OCI-LY3 (cell line): ENCODE measurements around the gene TSPAN14.

Source experiments
- H2AFZ ChIP-seq: fragments of 200-600, 300-600 bp; shearing (Covaris generic); 2 replicates; pipeline ENCODE4 v1.6.0; 2014; ENCODE audit warnings: antibody characterized with exemption, low read depth, low read length
- H3K27ac ChIP-seq: fragments of 200-600, 300-600 bp; sonication (generic); 2 replicates; pipeline ENCODE4 v1.5.1; 2014; ENCODE audit warnings: mild to moderate bottlenecking, low read length, moderate library complexity, mixed read lengths
- H3K27me3 ChIP-seq: fragments of 200-600, 300-600 bp; sonication (generic); 2 replicates; pipeline ENCODE4 v1.6.1; 2014; ENCODE audit warnings: low read depth, low read length, mixed read lengths
- H3K36me3 ChIP-seq: fragments of 200-600, 300-600 bp; sonication (generic); replicated peaks from 2 replicates; pipeline ENCODE3; 2014; ENCODE audit warnings: low read depth, low read length, mixed read lengths
- H3K4me1 ChIP-seq: fragments of 300-600, 200-600 bp; sonication (generic); 2 replicates; pipeline ENCODE4 v1.6.1; 2014; ENCODE audit warnings: low read length, mixed read lengths
- H3K4me2 ChIP-seq: fragments of 200-600, 300-600 bp; sonication (generic); 2 replicates; pipeline ENCODE4 v1.6.1; 2014; ENCODE audit warnings: low read length, mixed read lengths
- H3K4me3 ChIP-seq: fragments of 300-600, 200-600 bp; sonication (generic); 2 replicates; pipeline ENCODE4 v1.5.1; 2014; ENCODE audit warnings: antibody characterized with exemption, mild to moderate bottlenecking, low read length, moderate library complexity
- H3K79me2 ChIP-seq: fragments of 300-600, 200-600 bp; shearing (Covaris generic); 2 replicates; pipeline ENCODE4 v1.6.1; 2014; ENCODE audit warnings: mild to moderate bottlenecking, low read length, mixed read lengths
- H3K9ac ChIP-seq: fragments of 300-600, 200-600 bp; shearing (Covaris generic); 2 replicates; pipeline ENCODE4 v1.6.0; 2014; ENCODE audit warnings: mild to moderate bottlenecking, low read length, moderate library complexity
- H3K9me3 ChIP-seq: fragments of 200-600, 300-600 bp; shearing (Covaris generic); 2 replicates; pipeline ENCODE4 v1.6.1; 2014; ENCODE audit warnings: low read length, mixed read lengths; ENCODE audit not compliant: insufficient read depth
- H4K20me1 ChIP-seq: fragments of 200-600, 300-600 bp; sonication (generic); 2 replicates; pipeline ENCODE4 v1.6.1; 2016; ENCODE audit warnings: low read length, mixed read lengths; ENCODE audit not compliant: insufficient read depth
- CTCF ChIP-seq: fragments of 200-600, 300-600 bp; sonication (generic); IDR thresholded peaks from 2 replicates; pipeline ENCODE4 v1.5.1; 2014; ENCODE audit warnings: antibody characterized with exemption, low read length, low read depth
- EZH2phosphoT487 ChIP-seq: fragments of 200-600 bp; shearing (Covaris generic); IDR thresholded peaks from 2 replicates; pipeline ENCODE4 v1.6.1; 2018; ENCODE audit warnings: antibody characterized with exemption, mixed run types, low read depth

TSPAN14 gene

GRCh38 chr10:80410578-80411145 lies 43.4 kb upstream of the TSPAN14 start:
- Histone ChIP-seq H2AFZ (no peak overlapping the region), H3K4me1 (no peaks in the 10 kb centered on the region), H4K20me1 (no peaks in the 10 kb centered on the region), H3K27ac (no peak overlapping the region), H3K4me3 (no peak overlapping the region), H3K79me2 (no peaks in the 10 kb centered on the region), H3K9ac (no peak overlapping the region), H3K27me3 (no peaks in the 10 kb centered on the region), H3K36me3 (no peaks in the 10 kb centered on the region), H3K4me2 (no peak overlapping the region), H3K9me3 (no peaks in the 10 kb centered on the region)
- TF ChIP-seq CTCF (no peak), EZH2phosphoT487 (no peak)

- Histone ChIP-seq H3K79me2 (no peaks in the 10 kb centered on the region), H3K9ac (no peak overlapping the region), H3K27ac (no peak overlapping the region), H2AFZ (no peak overlapping the region), H3K36me3 (no peaks in the 10 kb centered on the region), H3K4me1 (no peaks in the 10 kb centered on the region), H3K4me3 (no peak overlapping the region), H3K27me3 (no peaks in the 10 kb centered on the region), H3K4me2 (no peak overlapping the region), H3K9me3 (no peaks in the 10 kb centered on the region), H4K20me1 (no peaks in the 10 kb centered on the region)
- TF ChIP-seq EZH2phosphoT487 (no peak), CTCF (no peak)
These were observed 42.8 kb upstream of the TSPAN14 start for GRCh38 chr10:80411267-80411668.

GRCh38 chr10:80411681-80412220 lies 42.4 kb upstream of the TSPAN14 start:
- TF ChIP-seq CTCF, result no peak
- no peak for TF ChIP-seq EZH2phosphoT487
- H3K4me3 ChIP-seq, result no peak overlapping the region
- H3K4me1 ChIP-seq, result no peaks in the 10 kb centered on the region
- H3K4me2 ChIP-seq, result no peak overlapping the region
- H3K9ac ChIP-seq, result no peak overlapping the region
- H4K20me1 ChIP-seq, result no peaks in the 10 kb centered on the region
- no peaks in the 10 kb centered on the region for H3K79me2 ChIP-seq
- no peaks in the 10 kb centered on the region for H3K36me3 ChIP-seq
- no peaks in the 10 kb centered on the region for H3K9me3 ChIP-seq
- no peak overlapping the region for H2AFZ ChIP-seq
- H3K27ac ChIP-seq, result no peak overlapping the region
- no peaks in the 10 kb centered on the region for H3K27me3 ChIP-seq

- no peak overlapping the region for H3K4me3 ChIP-seq
- no peaks in the 10 kb centered on the region for H3K9me3 ChIP-seq
- TF ChIP-seq EZH2phosphoT487 (no peak), CTCF (no peak)
- no peaks in the 10 kb centered on the region for H3K27me3 ChIP-seq
- no peak overlapping the region for H2AFZ ChIP-seq
- no peak overlapping the region for H3K9ac ChIP-seq
- no peak overlapping the region for H3K27ac ChIP-seq
- H4K20me1 ChIP-seq, result no peaks in the 10 kb centered on the region
- H3K36me3 ChIP-seq, result no peaks in the 10 kb centered on the region
- no peak overlapping the region for H3K4me2 ChIP-seq
- H3K4me1 ChIP-seq, result no peaks in the 10 kb centered on the region
- no peaks in the 10 kb centered on the region for H3K79me2 ChIP-seq
These were observed 41.6 kb upstream of the TSPAN14 start for GRCh38 chr10:80412486-80412885.
